HG03521 (cell line): Measurements from ENCODE around the gene NFIC.
"Not testable (repeated sequence)": the region's sequence is repeated elsewhere in the genome, so short reads cannot be mapped to it uniquely, and the experiment has no call there.

ENCODE experiments used
- ATAC-seq: cut with Tn5 transposase; IDR thresholded peaks from one replicate; pipeline ENCODE4 v1.9.1; 2021; ENCODE audit warnings: mild to moderate bottlenecking, moderate library complexity; ENCODE audit not compliant: unreplicated experiment

NFIC gene

GRCh38 chr19:3415695-3416094, 49.3 kb downstream of the NFIC start:
- no peak for ATAC-seq

GRCh38 chr19:3420244-3420755, 53.9 kb downstream of the NFIC start:
- no peak for ATAC-seq

GRCh38 chr19:3420909-3421619, 54.7 kb downstream of the NFIC start:
- ATAC-seq, result no peak

GRCh38 chr19:3421656-3422055, 55.3 kb downstream of the NFIC start:
- ATAC-seq, result not testable (repeated sequence)

- no peak for ATAC-seq
Measured at GRCh38 chr19:3423183-3423829, 56.9 kb downstream of the NFIC start.

- ATAC-seq, result no peak
Measured at GRCh38 chr19:3426433-3426832, 60.0 kb downstream of the NFIC start.

- not testable (repeated sequence) for ATAC-seq
Measured at GRCh38 chr19:3430366-3430680, 63.9 kb downstream of the NFIC start.

GRCh38 chr19:3431760-3432397, 65.5 kb downstream of the NFIC start:
- no peak for ATAC-seq

- no peak for ATAC-seq
Measured at GRCh38 chr19:3433313-3433712, 66.9 kb downstream of the NFIC start.

GRCh38 chr19:3433805-3434540, 67.6 kb downstream of the NFIC start:
- no peak for ATAC-seq

- peak; percentile 89 for ATAC-seq
Measured at GRCh38 chr19:3434630-3435553, 68.5 kb downstream of the NFIC start.

- ATAC-seq, result no peak
Measured at GRCh38 chr19:3440082-3440481, 73.7 kb downstream of the NFIC start.

- no peak for ATAC-seq
Measured at GRCh38 chr19:3441089-3441985, 75.0 kb downstream of the NFIC start.

- ATAC-seq, result no peak
Measured at GRCh38 chr19:3441986-3442329, 75.6 kb downstream of the NFIC start.

- no peak for ATAC-seq
Measured at GRCh38 chr19:3442487-3443071, 76.2 kb downstream of the NFIC start.

- no peak for ATAC-seq
Measured at GRCh38 chr19:3443840-3444694, 77.7 kb downstream of the NFIC start.

GRCh38 chr19:3444695-3445234, 78.4 kb downstream of the NFIC start:
- ATAC-seq, result no peak

GRCh38 chr19:3446657-3447056, 80.3 kb downstream of the NFIC start:
- not testable (repeated sequence) for ATAC-seq
